ENCODE measurements around the gene EYA4. TPM values are rescaled to one million over a fixed set of nuclear protein-coding genes. Genes with fewer than 3 reads are reported as not detected.

EYA4 gene
- total RNA-seq, 2 donors from 2014 or later: 0.11 to 0.26 TPM

GRCh38 chr6:133369773-133370272 is 128.7 kb downstream of the EYA4 start:
- Histone ChIP-seq H3K9ac (ENCODE audit: extremely low read depth, low read length, poor library complexity, severe bottlenecking) (no peak overlapping the region), H3K36me3 (ENCODE audit: control insufficient read depth, insufficient read depth, low read length) (no peaks in the 10 kb centered on the region), H3K27ac (ENCODE audit: low read depth, low read length) (no peak overlapping the region), H3K4me1 (ENCODE audit: control insufficient read depth, insufficient read depth, low read length) (no peaks in the 10 kb centered on the region), H3K27me3 (ENCODE audit: control insufficient read depth, insufficient read depth, low read length, poor library complexity, severe bottlenecking) (no peaks in the 10 kb centered on the region), H3K9me3 (ENCODE audit: control insufficient read depth, low read length) (no peaks in the 10 kb centered on the region), H3K4me3 (ENCODE audit: low read length) (no peak overlapping the region)
- 70 to 91% methylated on average over 1 to 7 of the region's 7 CpGs for WGBS, 2 experiments (ENCODE audit: insufficient coverage in 1 of 2, insufficient read length in 1 of 2)
- peaks cover 11% of the 10 kb centered on the region for H3K4me1 Mint-ChIP-seq
- no peaks in the 10 kb centered on the region for H3K9me3 Mint-ChIP-seq
- DNase-seq: no peak
- no peak for TF ChIP-seq CTCF (conservative IDR thresholded peaks at IDR 0.05)
- no peaks in the 10 kb centered on the region for H3K36me3 Mint-ChIP-seq (ENCODE audit: low read depth)
- H3K27me3 Mint-ChIP-seq (ENCODE audit: insufficient read depth): no peaks in the 10 kb centered on the region
- no peak overlapping the region for H3K27ac Mint-ChIP-seq
- no peak overlapping the region for H3K4me3 Mint-ChIP-seq

GRCh38 chr6:133376743-133377142 is 135.6 kb downstream of the EYA4 start:
- no peaks in the 10 kb centered on the region for H3K9me3 Mint-ChIP-seq
- H3K4me3 Mint-ChIP-seq: no peak overlapping the region
- no peak for DNase-seq
- no peaks in the 10 kb centered on the region for H3K27me3 ChIP-seq (ENCODE audit: control insufficient read depth, insufficient read depth, low read length, poor library complexity, severe bottlenecking)
- H3K4me3 ChIP-seq (ENCODE audit: low read length): no peak overlapping the region
- H3K36me3 Mint-ChIP-seq (ENCODE audit: low read depth): no peaks in the 10 kb centered on the region
- no peak overlapping the region for H3K9ac ChIP-seq (ENCODE audit: extremely low read depth, low read length, poor library complexity, severe bottlenecking)
- H3K9me3 ChIP-seq (ENCODE audit: control insufficient read depth, low read length): no peaks in the 10 kb centered on the region
- 100% methylated on average over 1 of the region's 1 CpG; no CpG with 5 or more reads in 1 of the 2 experiments for WGBS, 2 experiments (ENCODE audit: insufficient coverage in 1 of 2, insufficient read length in 1 of 2)
- no peak overlapping the region for H3K27ac Mint-ChIP-seq
- H3K4me1 ChIP-seq (ENCODE audit: control insufficient read depth, insufficient read depth, low read length): no peaks in the 10 kb centered on the region
- H3K4me1 Mint-ChIP-seq: no peaks in the 10 kb centered on the region
- no peaks in the 10 kb centered on the region for H3K36me3 ChIP-seq (ENCODE audit: control insufficient read depth, insufficient read depth, low read length)
- no peaks in the 10 kb centered on the region for H3K27me3 Mint-ChIP-seq (ENCODE audit: insufficient read depth)
- TF ChIP-seq CTCF (conservative IDR thresholded peaks at IDR 0.05): no peak
- H3K27ac ChIP-seq (ENCODE audit: low read depth, low read length): no peak overlapping the region

- 92 to 93% methylated on average over 2 to 6 of the region's 6 CpGs for WGBS, 2 experiments (ENCODE audit: insufficient coverage in 1 of 2, insufficient read length in 1 of 2)
- no peak overlapping the region for H3K4me3 Mint-ChIP-seq
- no peak overlapping the region for H3K27ac Mint-ChIP-seq
- no peaks in the 10 kb centered on the region for H3K27me3 Mint-ChIP-seq (ENCODE audit: insufficient read depth)
- H3K4me1 Mint-ChIP-seq: no peaks in the 10 kb centered on the region
- no peak for TF ChIP-seq CTCF (conservative IDR thresholded peaks at IDR 0.05)
- Histone ChIP-seq H3K4me1 (ENCODE audit: control insufficient read depth, insufficient read depth, low read length) (no peaks in the 10 kb centered on the region), H3K36me3 (ENCODE audit: control insufficient read depth, insufficient read depth, low read length) (no peaks in the 10 kb centered on the region), H3K9me3 (ENCODE audit: control insufficient read depth, low read length) (no peaks in the 10 kb centered on the region), H3K9ac (ENCODE audit: extremely low read depth, low read length, poor library complexity, severe bottlenecking) (no peak overlapping the region), H3K4me3 (ENCODE audit: low read length) (no peak overlapping the region), H3K27me3 (ENCODE audit: control insufficient read depth, insufficient read depth, low read length, poor library complexity, severe bottlenecking) (no peaks in the 10 kb centered on the region), H3K27ac (ENCODE audit: low read depth, low read length) (no peak overlapping the region)
- no peaks in the 10 kb centered on the region for H3K9me3 Mint-ChIP-seq
- no peaks in the 10 kb centered on the region for H3K36me3 Mint-ChIP-seq (ENCODE audit: low read depth)
- DNase-seq: no peak
These were observed 136.1 kb downstream of the EYA4 start for GRCh38 chr6:133377219-133377618.

Measured in endodermal cell (in vitro differentiated cells).